HK-2 (cell line): ENCODE data around the gene TCP10L.
"Not testable (repeated sequence)": the region's sequence is repeated elsewhere in the genome, so short reads cannot be mapped to it uniquely, and the experiment has no call there.

Source experiments
- DNase-seq: peaks from one replicate; pipeline ENCODE4 v3.0.0-alpha.2; 2018; ENCODE audit not compliant: unreplicated experiment

The TCP10L gene

GRCh38 chr21:32585042-32585710, at the start of gene TCP10L:
TCP10L (minus strand) TSS chr21:32585523; CDS start chr21:32584304, 1,219 bp downstream.
- DNase-seq, result no peak

GRCh38 chr21:32626621-32627196, 41.4 kb upstream of the TCP10L start:
- DNase-seq, result no peak

DNA sequence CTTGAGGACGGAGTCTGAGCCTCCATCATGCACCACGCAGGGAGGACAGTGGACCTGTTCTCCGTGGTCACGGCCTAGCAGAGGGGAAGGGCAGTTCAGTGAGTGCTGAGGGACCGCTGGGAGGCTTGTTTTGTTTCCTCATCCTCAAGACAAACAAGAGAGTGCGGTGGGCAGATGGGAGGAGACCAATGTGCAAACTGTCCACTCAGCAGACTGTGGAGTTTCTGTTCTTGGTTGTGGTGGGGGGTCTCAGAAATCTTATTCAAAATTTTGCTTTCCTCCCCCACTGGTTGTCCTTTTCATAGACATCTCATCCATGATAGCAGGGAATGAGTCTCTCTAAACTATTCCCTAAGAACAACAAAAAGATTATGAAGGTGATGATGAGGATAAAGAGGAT, 32.9 kb upstream of the TCP10L start:
- DNase-seq, result not testable (repeated sequence)

- no peak for DNase-seq
Observed at GRCh38 chr21:32613436-32614043, 28.2 kb upstream of the TCP10L start.

DNA sequence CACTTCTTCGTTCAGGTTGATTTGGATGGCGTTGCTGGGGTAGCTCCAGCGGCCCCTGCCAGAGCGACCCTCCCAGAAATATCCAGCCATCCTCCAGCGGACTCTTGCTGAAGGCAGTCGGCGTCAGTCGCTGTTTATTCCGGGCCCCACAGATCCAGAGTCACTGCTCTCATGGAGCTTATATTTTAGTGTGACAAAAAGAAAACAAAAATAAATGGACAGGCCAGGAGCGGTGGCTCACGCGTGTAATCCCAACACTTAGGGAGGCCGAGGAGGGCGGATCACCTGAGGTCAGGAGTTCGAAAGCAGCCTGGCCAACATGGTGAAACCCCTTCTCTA, 27.6 kb upstream of the TCP10L start:
- no peak for DNase-seq

DNA sequence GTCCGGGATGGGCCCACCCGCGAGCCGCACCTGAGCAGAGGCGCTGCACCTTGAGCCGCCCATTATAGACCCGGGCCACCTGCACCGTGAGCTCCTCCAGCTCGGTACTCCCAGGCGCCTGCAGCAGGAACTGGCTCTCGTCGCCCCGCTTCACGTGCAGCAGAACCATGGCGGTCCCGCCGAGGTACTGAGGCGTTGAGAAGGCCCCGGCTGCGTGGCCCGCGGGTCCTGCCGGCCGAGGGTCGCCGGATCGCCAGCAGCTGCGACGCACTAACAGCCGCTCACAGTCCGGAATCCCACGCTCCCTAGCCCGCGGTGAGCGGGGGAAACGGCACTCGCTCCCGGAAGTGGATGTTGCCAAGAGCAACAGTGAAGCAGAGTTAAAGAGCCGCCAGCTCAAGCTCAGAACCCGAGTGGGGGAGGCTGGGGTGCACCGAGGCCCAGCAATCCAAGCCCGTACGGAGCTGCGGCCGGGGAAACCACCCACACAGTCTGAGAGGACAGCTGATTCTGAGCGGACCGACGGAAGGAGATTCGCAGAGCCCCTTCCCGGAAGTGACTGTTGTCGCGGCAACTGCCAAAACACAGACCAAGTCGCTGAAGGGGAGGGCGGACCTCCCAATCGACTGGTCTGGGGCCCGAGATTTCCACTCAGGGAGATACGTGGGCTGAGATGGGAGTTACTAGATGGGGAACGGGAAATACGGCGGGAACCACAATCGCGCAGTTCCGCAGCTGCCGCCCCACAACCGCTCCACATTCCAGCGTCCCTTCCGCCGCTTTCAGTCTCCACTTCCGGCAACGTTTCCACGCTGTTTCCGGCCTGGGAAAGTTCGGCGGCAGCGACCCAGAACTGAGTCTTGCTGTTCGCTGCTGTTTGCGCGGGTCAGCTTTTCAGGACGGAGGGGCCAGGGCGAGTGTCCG, 27.0 kb upstream of the TCP10L start, which contains the start of gene CFAP298:
Gene CFAP298, minus strand, starts transcription at position 303 of the 924 bp plus-strand sequence. Its CDS starts 134 bp downstream, at position 169.
- peak; percentile 84 for DNase-seq

DNA sequence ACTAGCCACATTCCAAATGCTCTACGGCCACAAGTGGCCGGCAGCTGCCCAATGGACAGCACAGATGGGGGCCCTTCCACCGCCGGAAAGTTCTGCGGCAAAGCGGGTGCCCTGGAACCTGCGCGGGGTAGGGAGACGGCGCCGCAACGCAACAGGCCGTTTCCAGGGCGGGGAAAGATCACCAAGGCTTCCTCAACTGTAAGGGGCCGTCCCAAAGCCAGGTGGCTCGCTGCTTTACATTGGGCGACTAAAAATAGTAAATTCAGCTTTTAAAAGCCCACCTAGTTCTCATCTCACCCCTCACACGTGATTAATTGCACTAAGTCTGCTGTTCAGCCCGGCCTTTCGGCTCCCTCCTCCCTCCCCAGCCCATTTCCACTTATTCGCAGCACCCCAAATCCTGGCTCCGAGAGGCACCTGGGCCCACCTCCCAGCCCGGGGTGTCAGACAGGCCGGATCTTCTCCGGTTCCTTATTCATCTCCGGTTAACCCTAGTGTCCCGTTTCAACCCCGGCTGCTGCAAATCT, 26.2 kb upstream of the TCP10L start:
- peak; percentile 30 for DNase-seq

GRCh38 chr21:32610940-32611339, 25.6 kb upstream of the TCP10L start:
- not testable (repeated sequence) for DNase-seq

DNA sequence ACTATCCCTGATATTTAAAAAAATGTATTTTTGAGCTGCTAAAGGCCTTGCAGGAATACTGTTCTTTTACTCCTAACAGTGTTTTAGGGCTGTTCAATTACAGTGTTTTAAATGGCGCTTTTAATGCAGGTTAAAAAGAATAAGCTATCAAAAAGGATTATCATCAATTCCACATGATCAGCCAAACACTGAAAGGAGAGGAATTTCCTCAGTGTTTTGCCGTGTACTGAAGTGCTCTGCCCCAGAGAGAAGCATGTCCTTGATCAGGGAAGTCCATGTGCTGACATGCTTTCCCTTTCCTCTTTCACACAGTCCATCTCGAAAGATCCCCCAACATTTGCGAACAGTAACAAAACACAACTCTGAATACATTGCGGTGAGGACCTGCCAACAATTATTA, 23.5 kb upstream of the TCP10L start:
- DNase-seq, result no peak

- no peak for DNase-seq
Observed at GRCh38 chr21:32605469-32605868, 20.1 kb upstream of the TCP10L start.

- no peak for DNase-seq
Observed at GRCh38 chr21:32604464-32604863, 19.1 kb upstream of the TCP10L start.

DNA sequence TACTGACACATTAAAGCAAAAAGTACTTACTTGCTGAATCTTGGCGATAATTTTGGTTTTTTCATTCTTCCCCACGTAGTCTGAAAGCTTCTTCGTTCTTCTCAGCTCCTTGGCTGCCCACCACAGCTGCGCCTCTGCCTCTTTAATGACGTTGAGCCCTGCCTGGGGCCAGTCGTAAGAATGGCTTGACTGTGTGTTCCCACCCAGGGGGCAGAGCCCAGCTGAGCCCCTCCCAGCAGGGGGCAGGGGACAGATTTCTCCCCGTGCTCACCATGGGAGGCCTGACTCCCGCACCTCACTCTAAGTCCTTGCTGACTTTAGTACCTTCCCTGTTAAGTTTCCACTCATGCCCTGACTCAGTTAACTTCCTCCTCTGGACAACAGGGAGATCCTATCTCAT, 17.8 kb upstream of the TCP10L start:
- no peak for DNase-seq

DNA sequence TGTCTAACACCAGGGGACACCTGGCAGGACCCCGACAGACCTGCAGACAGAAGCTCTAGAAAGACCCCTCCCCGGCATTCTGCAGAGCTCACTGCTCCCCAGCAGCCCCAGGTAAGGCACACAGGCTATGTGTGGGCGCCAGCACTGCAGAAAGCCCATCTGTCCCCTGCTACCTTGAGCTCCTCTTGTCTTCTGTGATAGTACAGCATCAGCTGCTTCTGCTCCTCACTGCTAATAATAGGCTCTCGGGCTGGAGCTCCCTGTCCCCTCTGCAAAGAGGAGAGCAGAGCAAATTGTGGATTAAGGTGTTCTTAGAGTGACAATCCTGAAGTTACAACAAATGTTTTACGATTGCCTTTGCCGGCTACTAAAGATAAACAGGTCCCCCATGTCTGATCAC, 16.8 kb upstream of the TCP10L start:
- DNase-seq, result no peak

- DNase-seq, result no peak
Observed at GRCh38 chr21:32599526-32599925, 14.2 kb upstream of the TCP10L start.

- DNase-seq, result no peak
Observed at GRCh38 chr21:32599091-32599490, 13.8 kb upstream of the TCP10L start.

DNA sequence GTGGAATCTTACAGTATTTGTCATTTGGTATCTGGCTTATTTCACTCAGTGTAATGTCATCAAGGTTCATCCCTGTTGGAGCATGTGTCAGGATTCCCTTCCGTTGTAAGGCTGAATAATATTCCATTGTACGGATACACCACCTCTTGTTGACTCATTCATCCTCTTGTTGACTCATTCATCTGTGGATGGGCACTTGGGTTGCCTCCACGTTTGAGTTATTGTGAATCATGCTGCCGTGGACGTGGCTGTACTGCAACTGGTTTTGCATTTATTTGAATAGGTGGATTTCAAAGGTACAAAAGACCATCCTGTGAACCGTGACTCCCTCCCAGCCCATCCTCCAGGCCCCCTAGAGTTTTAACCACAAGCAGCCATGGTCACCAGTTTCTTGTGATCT, 11.9 kb upstream of the TCP10L start:
- DNase-seq, result peak; percentile 51

- no peak for DNase-seq
Observed at GRCh38 chr21:32595431-32595830, 10.1 kb upstream of the TCP10L start.

DNA sequence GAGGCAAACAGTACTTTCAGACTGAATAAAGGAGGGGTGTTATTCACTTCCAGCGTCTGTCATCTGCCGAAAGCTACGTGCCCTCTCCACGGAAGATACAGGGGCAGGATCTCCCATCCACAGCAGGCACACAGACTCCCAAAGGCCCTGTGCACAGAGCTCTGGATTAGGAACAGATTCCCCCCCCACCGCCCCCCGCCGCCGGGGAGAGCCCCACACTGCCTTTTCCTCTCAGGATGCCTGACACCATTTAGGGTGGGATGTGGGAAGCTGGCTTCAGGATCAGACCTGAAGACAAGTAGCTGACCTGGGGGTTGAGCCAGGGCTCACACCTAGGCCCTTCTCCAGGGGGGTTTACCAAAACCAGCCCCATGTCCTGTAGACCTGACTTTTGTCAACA, 8.4 kb upstream of the TCP10L start:
- no peak for DNase-seq

GRCh38 chr21:32592929-32593502, 7.7 kb upstream of the TCP10L start:
- no peak for DNase-seq

GRCh38 chr21:32590130-32590529, 4.8 kb upstream of the TCP10L start:
- DNase-seq, result no peak

GRCh38 chr21:32587651-32588050, 2.3 kb upstream of the TCP10L start:
- DNase-seq, result no peak

DNA sequence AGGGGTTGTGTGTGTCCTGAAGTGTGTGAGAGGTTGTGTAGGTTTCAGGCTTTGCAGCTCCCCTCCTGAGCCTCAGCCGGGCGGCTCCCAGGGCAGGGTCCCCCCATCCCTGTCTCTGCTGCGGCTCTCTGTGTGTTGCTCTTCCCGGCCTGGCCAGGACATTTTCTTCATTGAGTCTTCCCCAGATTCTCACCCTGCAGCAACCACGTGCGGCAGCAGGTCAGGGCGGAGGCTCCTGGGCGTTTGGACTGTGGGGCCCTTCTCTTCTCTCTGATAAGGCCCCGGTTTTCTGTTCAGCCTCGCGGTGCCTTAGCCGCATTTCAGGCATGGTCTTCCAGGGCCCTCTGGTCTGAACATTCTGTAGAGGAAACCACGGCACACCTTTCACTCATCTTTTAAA, 1.8 kb upstream of the TCP10L start:
- no peak for DNase-seq
